SU-DHL-6 (cell line): ENCODE results near the gene FN1.

Source experiments
- H2AFZ ChIP-seq: fragments of 200-600 bp; sonication (generic); 2 replicates; pipeline ENCODE4 v1.6.1; 2014; ENCODE audit warnings: low read depth, mild to moderate bottlenecking, moderate library complexity, mixed read lengths, antibody characterized with exemption, low read length; ENCODE audit not compliant: severe bottlenecking
- H3F3A ChIP-seq: fragments of 200-600 bp; shearing (Covaris generic); 2 replicates; pipeline ENCODE4 v1.6.0; 2016; ENCODE audit warnings: antibody characterized with exemption, mild to moderate bottlenecking; ENCODE audit not compliant: insufficient read depth
- H3K27ac ChIP-seq: fragments of 200-600 bp; sonication (generic); 2 replicates; pipeline ENCODE4 v1.5.1; 2016; ENCODE audit warnings: low read depth, mild to moderate bottlenecking, low read length, moderate library complexity, mixed read lengths
- H3K27me3 ChIP-seq: fragments of 200-600 bp; sonication (generic), shearing (Covaris generic); 2 replicates; pipeline ENCODE4 v1.6.0; 2014; ENCODE audit warnings: mild to moderate bottlenecking, low read length
- H3K36me3 ChIP-seq: fragments of 200-600 bp; sonication (generic); 2 replicates; pipeline ENCODE4 v1.6.1; 2014; ENCODE audit warnings: mild to moderate bottlenecking, low read length, mixed read lengths
- H3K4me2 ChIP-seq: fragments of 300-600, 200-600 bp; shearing (Covaris generic), sonication (generic); 2 replicates; pipeline ENCODE4 v1.6.0; 2014; ENCODE audit warnings: low read length, low read depth, mild to moderate bottlenecking; ENCODE audit not compliant: poor library complexity, severe bottlenecking
- H3K4me3 ChIP-seq: fragments of 200-600 bp; sonication (generic); 2 replicates; pipeline ENCODE4 v1.5.1; 2014; ENCODE audit warnings: antibody characterized with exemption, low read length, mild to moderate bottlenecking, mixed read lengths; ENCODE audit not compliant: insufficient read depth, poor library complexity, severe bottlenecking
- H3K79me2 ChIP-seq: fragments of 200-600 bp; sonication (generic); 2 replicates; pipeline ENCODE4 v1.6.1; 2014; ENCODE audit warnings: mild to moderate bottlenecking, low read length, moderate library complexity; ENCODE audit not compliant: insufficient read depth
- H3K9ac ChIP-seq: fragments of 200-600 bp; sonication (generic); 2 replicates; pipeline ENCODE4 v1.7.0; 2014; ENCODE audit warnings: mild to moderate bottlenecking, low read length
- H3K9me2 ChIP-seq: fragments of 200-600 bp; sonication (generic); replicated peaks from 2 replicates; pipeline ENCODE4 v1.6.1; 2014; ENCODE audit warnings: low read length; ENCODE audit not compliant: insufficient read depth
- H3K9me3 ChIP-seq: fragments of 200-600 bp; sonication (generic); 2 replicates; pipeline ENCODE4 v1.6.1; 2014; ENCODE audit warnings: low read length, mixed read lengths; ENCODE audit not compliant: insufficient read depth
- H4K20me1 ChIP-seq: fragments of 200-600 bp; sonication (generic); 2 replicates; pipeline ENCODE4 v1.6.1; 2014; ENCODE audit warnings: low read depth, mild to moderate bottlenecking, antibody characterized with exemption, low read length, moderate library complexity, mixed read lengths
- EZH2phosphoT487 ChIP-seq: fragments of 200-600 bp; sonication (generic), shearing (Covaris generic); conservative IDR thresholded peaks from 2 replicates; pipeline ENCODE4 v1.6.1; 2018; ENCODE audit warnings: mild to moderate bottlenecking, antibody characterized with exemption, low read length, moderate library complexity, mixed read lengths
- TF ChIP-seq, protein P1 (sequence below): fragments of 200-600 bp; sonication (generic); IDR thresholded peaks from one replicate; pipeline ENCODE4 v1.5.1; 2017; ENCODE audit warnings: antibody characterized with exemption, mild to moderate bottlenecking, low read length, moderate library complexity; ENCODE audit not compliant: insufficient read depth, poor library complexity, severe bottlenecking

The FN1 gene

DNA sequence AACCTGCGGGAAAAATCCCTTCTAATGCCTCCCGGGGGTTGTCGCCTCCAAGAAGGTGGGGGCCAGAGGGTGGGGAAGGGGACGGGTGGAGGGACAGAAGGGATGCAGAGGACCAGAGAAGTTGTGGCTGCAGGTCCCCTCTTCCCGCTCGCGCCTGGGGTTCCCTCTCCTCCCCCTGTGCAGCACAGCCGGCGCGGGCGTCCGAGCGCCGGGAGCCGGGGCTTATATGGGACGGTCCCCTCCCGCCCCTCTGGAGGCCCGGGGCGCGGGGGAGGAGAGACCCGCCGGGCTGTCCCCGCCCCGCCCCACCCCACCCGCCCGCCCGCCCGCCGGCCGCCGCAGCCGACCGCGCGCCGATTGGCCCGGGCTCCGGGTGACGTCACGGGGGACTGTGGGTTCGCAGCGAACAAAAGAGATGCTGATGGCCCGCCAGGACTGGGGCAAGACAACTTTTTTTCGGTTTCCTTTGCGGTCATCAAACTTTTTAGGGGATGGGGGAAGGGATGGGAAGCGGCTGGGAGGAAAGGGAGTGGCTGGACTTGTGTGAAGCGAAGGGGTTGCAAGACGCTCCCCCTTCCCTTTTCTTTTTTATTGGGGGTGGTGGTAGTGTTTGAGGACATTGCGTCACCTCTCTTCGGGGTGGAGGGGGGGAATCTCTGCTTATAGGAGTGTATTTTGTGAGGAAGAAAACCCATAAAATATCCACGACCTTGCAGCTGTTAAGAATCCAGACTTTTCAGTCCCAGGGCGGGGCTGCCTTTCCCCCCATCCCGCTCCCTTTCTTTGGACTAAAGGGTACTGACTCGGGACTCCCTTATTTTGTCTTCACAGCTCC, at the start of gene FN1:
FN1 (minus strand) TSS at position 199 of the 835 bp plus-strand sequence. CDS start 266 bp downstream, outside the sequence.
- no peak within 1 kb of the TSS for H3K27ac ChIP-seq
- no peaks in the 10 kb centered on the region for H3K27me3 ChIP-seq
- H3K4me3 ChIP-seq, result peak within 1 kb of the TSS; percentile 43
- no peaks in the 10 kb centered on the region for H4K20me1 ChIP-seq
- H3K9ac ChIP-seq, result no peak within 1 kb of the TSS
- H3K36me3 ChIP-seq, result no peaks in the 10 kb centered on the region
- H2AFZ ChIP-seq, result peak within 1 kb of the TSS; percentile 44
- peak within 1 kb of the TSS; percentile 57 for H3K4me2 ChIP-seq
- TF ChIP-seq, protein P1, sequence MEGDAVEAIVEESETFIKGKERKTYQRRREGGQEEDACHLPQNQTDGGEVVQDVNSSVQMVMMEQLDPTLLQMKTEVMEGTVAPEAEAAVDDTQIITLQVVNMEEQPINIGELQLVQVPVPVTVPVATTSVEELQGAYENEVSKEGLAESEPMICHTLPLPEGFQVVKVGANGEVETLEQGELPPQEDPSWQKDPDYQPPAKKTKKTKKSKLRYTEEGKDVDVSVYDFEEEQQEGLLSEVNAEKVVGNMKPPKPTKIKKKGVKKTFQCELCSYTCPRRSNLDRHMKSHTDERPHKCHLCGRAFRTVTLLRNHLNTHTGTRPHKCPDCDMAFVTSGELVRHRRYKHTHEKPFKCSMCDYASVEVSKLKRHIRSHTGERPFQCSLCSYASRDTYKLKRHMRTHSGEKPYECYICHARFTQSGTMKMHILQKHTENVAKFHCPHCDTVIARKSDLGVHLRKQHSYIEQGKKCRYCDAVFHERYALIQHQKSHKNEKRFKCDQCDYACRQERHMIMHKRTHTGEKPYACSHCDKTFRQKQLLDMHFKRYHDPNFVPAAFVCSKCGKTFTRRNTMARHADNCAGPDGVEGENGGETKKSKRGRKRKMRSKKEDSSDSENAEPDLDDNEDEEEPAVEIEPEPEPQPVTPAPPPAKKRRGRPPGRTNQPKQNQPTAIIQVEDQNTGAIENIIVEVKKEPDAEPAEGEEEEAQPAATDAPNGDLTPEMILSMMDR, result no peak
- TF ChIP-seq EZH2phosphoT487, result no peak
- H3K9me2 ChIP-seq, result no peaks in the 10 kb centered on the region
- no peaks in the 10 kb centered on the region for H3K9me3 ChIP-seq
- H3K79me2 ChIP-seq, result no peaks in the 10 kb centered on the region
- H3F3A ChIP-seq, result no peaks in the 10 kb centered on the region

DNA sequence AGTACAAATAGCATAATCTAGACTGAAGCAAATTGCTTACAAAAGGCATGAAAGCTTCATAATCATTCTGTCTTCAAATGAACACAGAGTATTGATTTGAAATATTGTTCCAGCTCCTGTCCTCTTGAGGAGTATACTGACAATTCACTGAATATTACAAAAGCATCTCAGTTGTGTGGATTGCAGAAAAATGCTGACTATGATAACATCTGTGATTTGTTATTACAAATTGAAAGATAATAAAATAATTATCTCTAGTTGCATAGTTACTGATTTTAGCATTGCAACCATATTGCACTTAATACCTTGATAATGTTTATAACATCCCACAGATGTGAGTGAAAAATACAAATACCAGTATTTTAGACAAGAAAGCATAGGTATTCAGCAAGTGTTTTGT, 49.2 kb upstream of the FN1 start:
- Histone ChIP-seq H3K4me3 (no peak overlapping the region), H3K79me2 (no peaks in the 10 kb centered on the region), H2AFZ (no peak overlapping the region), H3K36me3 (no peaks in the 10 kb centered on the region), H3K4me2 (no peak overlapping the region), H4K20me1 (no peaks in the 10 kb centered on the region), H3F3A (no peaks in the 10 kb centered on the region), H3K9ac (no peak overlapping the region), H3K9me2 (no peaks in the 10 kb centered on the region), H3K9me3 (no peaks in the 10 kb centered on the region), H3K27ac (no peak overlapping the region), H3K27me3 (no peaks in the 10 kb centered on the region)
- TF ChIP-seq EZH2phosphoT487, result no peak
- TF ChIP-seq, protein P1, result no peak

DNA sequence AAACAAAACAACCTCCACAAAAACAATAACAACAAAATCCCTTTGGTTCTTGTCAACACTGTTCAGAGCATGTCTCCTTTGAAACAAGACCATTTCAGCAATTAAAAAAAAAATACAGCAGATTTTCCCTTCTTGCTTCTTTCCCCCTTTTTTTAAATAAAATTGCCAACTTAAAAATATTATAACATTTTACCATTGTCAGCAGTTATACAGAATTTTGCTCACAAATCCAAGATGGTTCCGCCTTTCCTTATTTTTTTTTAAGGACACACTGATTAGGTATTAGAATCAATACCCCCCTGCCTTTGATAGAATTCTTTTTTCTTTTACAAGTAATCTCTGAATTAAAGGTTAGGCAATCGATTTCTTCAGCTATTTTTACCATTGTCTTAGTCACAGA, 48.7 kb upstream of the FN1 start:
- Histone ChIP-seq H4K20me1 (no peaks in the 10 kb centered on the region), H3K9me3 (no peaks in the 10 kb centered on the region), H3K79me2 (no peaks in the 10 kb centered on the region), H3K4me2 (no peak overlapping the region), H2AFZ (no peak overlapping the region), H3K9me2 (no peaks in the 10 kb centered on the region), H3K36me3 (no peaks in the 10 kb centered on the region), H3K4me3 (no peak overlapping the region), H3F3A (no peaks in the 10 kb centered on the region), H3K27ac (no peak overlapping the region), H3K9ac (no peak overlapping the region), H3K27me3 (no peaks in the 10 kb centered on the region)
- no peak for TF ChIP-seq EZH2phosphoT487
- TF ChIP-seq, protein P1, result no peak
